ENCODE data around the gene PLCL2.

DNA sequence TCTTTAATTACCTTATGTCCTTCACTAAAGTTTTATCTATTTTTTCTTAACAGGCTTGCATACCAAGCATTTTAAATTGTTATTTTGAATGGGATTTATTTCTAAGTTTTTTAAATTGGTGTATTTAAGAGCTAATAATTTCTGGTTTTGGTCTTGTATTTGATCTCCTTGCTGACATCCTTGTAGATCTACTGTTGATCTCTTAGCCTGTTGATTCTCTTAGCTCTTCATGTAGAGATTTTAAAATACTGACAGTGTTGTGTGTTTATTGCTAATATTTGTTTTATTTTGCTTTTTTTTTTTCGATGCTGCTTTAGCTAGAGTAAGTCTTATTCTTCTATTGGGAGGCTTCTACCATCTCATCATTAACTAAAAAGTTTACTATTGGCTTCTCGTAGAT is 65.5 kb downstream of the PLCL2 start:
- TF ChIP-seq FOXA1 (IDR thresholded peaks at IDR 0.05) (no peak), SP1 (IDR thresholded peaks at IDR 0.05) (no peak), TAF1 (conservative IDR thresholded peaks at IDR 0.05) (no peak), RAD21 (IDR thresholded peaks at IDR 0.05) (no peak), EGR1 (IDR thresholded peaks at IDR 0.05; ENCODE audit: low read depth in 2 of 2) (no peak), RXRA (IDR thresholded peaks at IDR 0.05) (no peak), GABPA (IDR thresholded peaks at IDR 0.05 in 1 of 2, conservative IDR thresholded peaks at IDR 0.05 in 1 of 2) (no peak), YY1 (IDR thresholded peaks at IDR 0.05) (no peak), NR2F2 (IDR thresholded peaks at IDR 0.05) (no peak), JUND (IDR thresholded peaks at IDR 0.05) (no peak)
- TF ChIP-seq, protein P1, sequence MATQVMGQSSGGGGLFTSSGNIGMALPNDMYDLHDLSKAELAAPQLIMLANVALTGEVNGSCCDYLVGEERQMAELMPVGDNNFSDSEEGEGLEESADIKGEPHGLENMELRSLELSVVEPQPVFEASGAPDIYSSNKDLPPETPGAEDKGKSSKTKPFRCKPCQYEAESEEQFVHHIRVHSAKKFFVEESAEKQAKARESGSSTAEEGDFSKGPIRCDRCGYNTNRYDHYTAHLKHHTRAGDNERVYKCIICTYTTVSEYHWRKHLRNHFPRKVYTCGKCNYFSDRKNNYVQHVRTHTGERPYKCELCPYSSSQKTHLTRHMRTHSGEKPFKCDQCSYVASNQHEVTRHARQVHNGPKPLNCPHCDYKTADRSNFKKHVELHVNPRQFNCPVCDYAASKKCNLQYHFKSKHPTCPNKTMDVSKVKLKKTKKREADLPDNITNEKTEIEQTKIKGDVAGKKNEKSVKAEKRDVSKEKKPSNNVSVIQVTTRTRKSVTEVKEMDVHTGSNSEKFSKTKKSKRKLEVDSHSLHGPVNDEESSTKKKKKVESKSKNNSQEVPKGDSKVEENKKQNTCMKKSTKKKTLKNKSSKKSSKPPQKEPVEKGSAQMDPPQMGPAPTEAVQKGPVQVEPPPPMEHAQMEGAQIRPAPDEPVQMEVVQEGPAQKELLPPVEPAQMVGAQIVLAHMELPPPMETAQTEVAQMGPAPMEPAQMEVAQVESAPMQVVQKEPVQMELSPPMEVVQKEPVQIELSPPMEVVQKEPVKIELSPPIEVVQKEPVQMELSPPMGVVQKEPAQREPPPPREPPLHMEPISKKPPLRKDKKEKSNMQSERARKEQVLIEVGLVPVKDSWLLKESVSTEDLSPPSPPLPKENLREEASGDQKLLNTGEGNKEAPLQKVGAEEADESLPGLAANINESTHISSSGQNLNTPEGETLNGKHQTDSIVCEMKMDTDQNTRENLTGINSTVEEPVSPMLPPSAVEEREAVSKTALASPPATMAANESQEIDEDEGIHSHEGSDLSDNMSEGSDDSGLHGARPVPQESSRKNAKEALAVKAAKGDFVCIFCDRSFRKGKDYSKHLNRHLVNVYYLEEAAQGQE (IDR thresholded peaks at IDR 0.05): no peak
- TF ChIP-seq, protein P2, sequence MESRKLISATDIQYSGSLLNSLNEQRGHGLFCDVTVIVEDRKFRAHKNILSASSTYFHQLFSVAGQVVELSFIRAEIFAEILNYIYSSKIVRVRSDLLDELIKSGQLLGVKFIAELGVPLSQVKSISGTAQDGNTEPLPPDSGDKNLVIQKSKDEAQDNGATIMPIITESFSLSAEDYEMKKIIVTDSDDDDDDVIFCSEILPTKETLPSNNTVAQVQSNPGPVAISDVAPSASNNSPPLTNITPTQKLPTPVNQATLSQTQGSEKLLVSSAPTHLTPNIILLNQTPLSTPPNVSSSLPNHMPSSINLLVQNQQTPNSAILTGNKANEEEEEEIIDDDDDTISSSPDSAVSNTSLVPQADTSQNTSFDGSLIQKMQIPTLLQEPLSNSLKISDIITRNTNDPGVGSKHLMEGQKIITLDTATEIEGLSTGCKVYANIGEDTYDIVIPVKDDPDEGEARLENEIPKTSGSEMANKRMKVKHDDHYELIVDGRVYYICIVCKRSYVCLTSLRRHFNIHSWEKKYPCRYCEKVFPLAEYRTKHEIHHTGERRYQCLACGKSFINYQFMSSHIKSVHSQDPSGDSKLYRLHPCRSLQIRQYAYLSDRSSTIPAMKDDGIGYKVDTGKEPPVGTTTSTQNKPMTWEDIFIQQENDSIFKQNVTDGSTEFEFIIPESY (IDR thresholded peaks at IDR 0.05): no peak
- TF ChIP-seq, protein P3, sequence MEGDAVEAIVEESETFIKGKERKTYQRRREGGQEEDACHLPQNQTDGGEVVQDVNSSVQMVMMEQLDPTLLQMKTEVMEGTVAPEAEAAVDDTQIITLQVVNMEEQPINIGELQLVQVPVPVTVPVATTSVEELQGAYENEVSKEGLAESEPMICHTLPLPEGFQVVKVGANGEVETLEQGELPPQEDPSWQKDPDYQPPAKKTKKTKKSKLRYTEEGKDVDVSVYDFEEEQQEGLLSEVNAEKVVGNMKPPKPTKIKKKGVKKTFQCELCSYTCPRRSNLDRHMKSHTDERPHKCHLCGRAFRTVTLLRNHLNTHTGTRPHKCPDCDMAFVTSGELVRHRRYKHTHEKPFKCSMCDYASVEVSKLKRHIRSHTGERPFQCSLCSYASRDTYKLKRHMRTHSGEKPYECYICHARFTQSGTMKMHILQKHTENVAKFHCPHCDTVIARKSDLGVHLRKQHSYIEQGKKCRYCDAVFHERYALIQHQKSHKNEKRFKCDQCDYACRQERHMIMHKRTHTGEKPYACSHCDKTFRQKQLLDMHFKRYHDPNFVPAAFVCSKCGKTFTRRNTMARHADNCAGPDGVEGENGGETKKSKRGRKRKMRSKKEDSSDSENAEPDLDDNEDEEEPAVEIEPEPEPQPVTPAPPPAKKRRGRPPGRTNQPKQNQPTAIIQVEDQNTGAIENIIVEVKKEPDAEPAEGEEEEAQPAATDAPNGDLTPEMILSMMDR (IDR thresholded peaks at IDR 0.05; ENCODE audit: low read depth, low read length, missing input control): no peak
- TF ChIP-seq, protein P4, sequence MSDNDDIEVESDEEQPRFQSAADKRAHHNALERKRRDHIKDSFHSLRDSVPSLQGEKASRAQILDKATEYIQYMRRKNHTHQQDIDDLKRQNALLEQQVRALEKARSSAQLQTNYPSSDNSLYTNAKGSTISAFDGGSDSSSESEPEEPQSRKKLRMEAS (IDR thresholded peaks at IDR 0.05): no peak
